OCI-LY1 (cell line): ENCODE measurements around the gene PCED1B.
A peak's percentile ranks its signal among the peaks of the same experiment; 100 is the strongest.

Source experiments
- H2AFZ ChIP-seq: fragments of 200-600 bp; sonication (generic), shearing (Covaris generic); 2 replicates; pipeline ENCODE4 v1.6.0; 2014; ENCODE audit warnings: antibody characterized with exemption, mild to moderate bottlenecking, low read length
- H3F3A ChIP-seq: fragments of 200-600 bp; sonication (generic), shearing (Covaris generic); 2 replicates; pipeline ENCODE4 v1.6.0; 2014; ENCODE audit warnings: mild to moderate bottlenecking, antibody characterized with exemption, low read length, moderate library complexity; ENCODE audit not compliant: insufficient read depth
- H3K27ac ChIP-seq: fragments of 200-600 bp; sonication (generic); 2 replicates; pipeline ENCODE4 v1.5.1; 2014; ENCODE audit warnings: low read length, mixed run types, mild to moderate bottlenecking, low read depth; ENCODE audit not compliant: poor library complexity, severe bottlenecking
- H3K27me3 ChIP-seq: fragments of 200-600 bp; sonication (generic); 2 replicates; pipeline ENCODE4 v1.6.0; 2014; ENCODE audit warnings: antibody characterized with exemption, mild to moderate bottlenecking, low read length, moderate library complexity; ENCODE audit not compliant: insufficient read depth
- H3K36me3 ChIP-seq: fragments of 200-600 bp; sonication (generic); 2 replicates; pipeline ENCODE4 v1.6.1; 2014; ENCODE audit warnings: mild to moderate bottlenecking, antibody characterized with exemption, low read length, moderate library complexity, mixed read lengths; ENCODE audit not compliant: insufficient read depth
- H3K4me1 ChIP-seq: fragments of 200-600 bp; sonication (generic); 2 replicates; pipeline ENCODE4 v1.5.1; 2014; ENCODE audit warnings: mild to moderate bottlenecking, low read length, moderate library complexity; ENCODE audit not compliant: insufficient read depth, severe bottlenecking
- H3K4me2 ChIP-seq: fragments of 200-600 bp; sonication (generic), shearing (Covaris generic); 2 replicates; pipeline ENCODE4 v1.6.1; 2014; ENCODE audit warnings: low read length
- H3K4me3 ChIP-seq: fragments of 200-600 bp; sonication (generic); 2 replicates; pipeline ENCODE4 v1.5.1; 2014; ENCODE audit warnings: low read length, low read depth, mild to moderate bottlenecking, mixed read lengths; ENCODE audit not compliant: poor library complexity, severe bottlenecking
- H3K79me2 ChIP-seq: fragments of 200-600 bp; shearing (Covaris generic); 2 replicates; pipeline ENCODE4 v1.6.1; 2016; ENCODE audit warnings: mixed run types, low read length, mixed read lengths; ENCODE audit not compliant: insufficient read depth
- H3K9ac ChIP-seq: fragments of 200-600 bp; sonication (generic), shearing (Covaris generic); 2 replicates; pipeline ENCODE4 v1.6.1; 2014; ENCODE audit warnings: mild to moderate bottlenecking, low read length, mixed read lengths
- H3K9me2 ChIP-seq: fragments of 200-600 bp; sonication (generic), shearing (Covaris generic); 2 replicates; pipeline ENCODE4 v1.6.1; 2014; ENCODE audit warnings: low read depth, mild to moderate bottlenecking, low read length, mixed read lengths
- H3K9me3 ChIP-seq: fragments of 200-600 bp; shearing (Covaris generic); 2 replicates; pipeline ENCODE4 v1.6.1; 2014; ENCODE audit warnings: low read length, mixed read lengths
- H4K20me1 ChIP-seq: fragments of 200-600 bp; sonication (generic), shearing (Covaris generic); 2 replicates; pipeline ENCODE4 v1.6.0; 2016; ENCODE audit warnings: mild to moderate bottlenecking, low read length; ENCODE audit not compliant: insufficient read depth
- EZH2 ChIP-seq: fragments of 200-600 bp; sonication (generic), shearing (Covaris generic); IDR thresholded peaks from 2 replicates; pipeline ENCODE4 v1.8.0; 2017; ENCODE audit warnings: borderline replicate concordance, mixed run types, mild to moderate bottlenecking, antibody characterized with exemption, low read length, moderate library complexity, mixed read lengths
- TF ChIP-seq, protein P1 (sequence below): fragments of 200-600 bp; sonication (generic), shearing (Covaris generic); IDR thresholded peaks from 2 replicates; pipeline ENCODE4 v1.5.1; 2017; ENCODE audit warnings: mild to moderate bottlenecking, antibody characterized with exemption, low read length, moderate library complexity, mixed read lengths

Gene PCED1B

GRCh38 chr12:47223031-47223847 lies 143.8 kb downstream of the PCED1B start:
- Histone ChIP-seq H3K27ac (peak overlapping the region; percentile 81), H3K9me3 (no peaks in the 10 kb centered on the region), H3K9me2 (no peaks in the 10 kb centered on the region), H3K4me3 (peak overlapping the region; percentile 55), H3K79me2 (peaks cover 89% of the 10 kb centered on the region), H3K27me3 (no peaks in the 10 kb centered on the region), H3K36me3 (peaks cover 17% of the 10 kb centered on the region; the same call in 1 of the 2 replicates), H4K20me1 (no peaks in the 10 kb centered on the region), H3K4me1 (peaks cover 95% of the 10 kb centered on the region), H3F3A (no peaks in the 10 kb centered on the region), H3K4me2 (peak overlapping the region; percentile 87), H2AFZ (no peak overlapping the region), H3K9ac (peak overlapping the region; percentile 67)
- TF ChIP-seq, protein P1, sequence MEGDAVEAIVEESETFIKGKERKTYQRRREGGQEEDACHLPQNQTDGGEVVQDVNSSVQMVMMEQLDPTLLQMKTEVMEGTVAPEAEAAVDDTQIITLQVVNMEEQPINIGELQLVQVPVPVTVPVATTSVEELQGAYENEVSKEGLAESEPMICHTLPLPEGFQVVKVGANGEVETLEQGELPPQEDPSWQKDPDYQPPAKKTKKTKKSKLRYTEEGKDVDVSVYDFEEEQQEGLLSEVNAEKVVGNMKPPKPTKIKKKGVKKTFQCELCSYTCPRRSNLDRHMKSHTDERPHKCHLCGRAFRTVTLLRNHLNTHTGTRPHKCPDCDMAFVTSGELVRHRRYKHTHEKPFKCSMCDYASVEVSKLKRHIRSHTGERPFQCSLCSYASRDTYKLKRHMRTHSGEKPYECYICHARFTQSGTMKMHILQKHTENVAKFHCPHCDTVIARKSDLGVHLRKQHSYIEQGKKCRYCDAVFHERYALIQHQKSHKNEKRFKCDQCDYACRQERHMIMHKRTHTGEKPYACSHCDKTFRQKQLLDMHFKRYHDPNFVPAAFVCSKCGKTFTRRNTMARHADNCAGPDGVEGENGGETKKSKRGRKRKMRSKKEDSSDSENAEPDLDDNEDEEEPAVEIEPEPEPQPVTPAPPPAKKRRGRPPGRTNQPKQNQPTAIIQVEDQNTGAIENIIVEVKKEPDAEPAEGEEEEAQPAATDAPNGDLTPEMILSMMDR: no peak

DNA sequence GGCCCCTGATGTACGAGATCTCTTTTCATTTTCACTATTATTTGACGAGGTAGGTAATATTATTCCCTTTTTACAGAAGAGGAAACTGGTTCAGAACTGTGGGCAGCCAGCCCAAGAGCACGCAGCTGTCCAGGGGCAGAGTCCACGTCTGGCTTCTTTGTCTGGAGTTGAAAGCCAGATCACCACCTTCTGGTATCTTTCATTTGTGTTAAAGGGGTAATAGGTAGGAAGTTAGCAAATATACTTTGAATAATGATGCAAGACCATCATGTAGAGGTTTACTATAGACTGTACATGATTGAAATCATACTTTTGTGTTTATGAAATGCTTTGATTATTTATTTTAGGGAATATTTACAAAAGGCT lies 144.4 kb downstream of the PCED1B start:
- TF ChIP-seq, protein P1: no peak
- TF ChIP-seq EZH2: no peak
- Histone ChIP-seq H3K36me3 (peaks cover 20% of the 10 kb centered on the region; the same call in 1 of the 2 replicates), H3K9ac (peak overlapping the region; percentile 67), H4K20me1 (no peaks in the 10 kb centered on the region), H3K27me3 (no peaks in the 10 kb centered on the region), H3K9me3 (no peaks in the 10 kb centered on the region), H3K4me2 (peak overlapping the region; percentile 87), H2AFZ (no peak overlapping the region), H3F3A (no peaks in the 10 kb centered on the region), H3K4me3 (peak overlapping the region; percentile 55), H3K4me1 (peaks cover 90% of the 10 kb centered on the region), H3K27ac (peak overlapping the region; percentile 81), H3K9me2 (no peaks in the 10 kb centered on the region), H3K79me2 (peaks cover 87% of the 10 kb centered on the region)

GRCh38 chr12:47224563-47225133 lies 145.2 kb downstream of the PCED1B start:
- Histone ChIP-seq H3K36me3 (peaks cover 22% of the 10 kb centered on the region; the same call in 1 of the 2 replicates), H4K20me1 (no peaks in the 10 kb centered on the region), H3K27ac (peak overlapping the region; percentile 81), H3F3A (no peaks in the 10 kb centered on the region), H3K4me3 (peak overlapping the region; percentile 55), H3K79me2 (peaks cover 86% of the 10 kb centered on the region), H3K9me2 (no peaks in the 10 kb centered on the region), H3K9ac (peak overlapping the region; percentile 67), H3K27me3 (no peaks in the 10 kb centered on the region), H3K4me1 (peaks cover 82% of the 10 kb centered on the region), H3K9me3 (no peaks in the 10 kb centered on the region), H2AFZ (no peak overlapping the region), H3K4me2 (peak overlapping the region; percentile 87)
- TF ChIP-seq EZH2: no peak
- TF ChIP-seq, protein P1: no peak
